Tibial artery (tissue), 4 donors: ENCODE measurements around the gene TAPT1.

Source experiments
- DNase-seq, 2 donors: peaks; one replicate each; pipeline ENCODE4 v3.0.0-alpha.2; 2019
- H3K27ac ChIP-seq, 2 donors: fragments of 200-600 bp; sonication (generic) in 1 of 2; 1 replicate in 1 of 2; 2 replicates in 1 of 2; pipeline ENCODE4 v1.5.1; 2018 to 2019; ENCODE audit warnings: mild to moderate bottlenecking in 1 of 2
- H3K27me3 ChIP-seq, 2 donors: fragments of 200-600 bp; sonication (generic) in 1 of 2; one replicate each; pipeline versions ENCODE4 v1.5.1 to v1.6.0; 2016 to 2019
- H3K36me3 ChIP-seq, 3 donors: fragments of 200-600 bp; sonication (generic) in 2 of 3; one replicate each; pipeline ENCODE4 v1.5.1; 2016 to 2019; ENCODE audit warnings: mild to moderate bottlenecking in 2 of 3
- H3K4me1 ChIP-seq, 4 donors: fragments of 200-600 bp; sonication (generic) in 2 of 4; 1 replicate in 3 of 4; 2 replicates in 1 of 4; pipeline ENCODE4 v1.5.1; 2016 to 2019
- H3K4me3 ChIP-seq, 2 donors: fragments of 200-600 bp; sonication (generic) in 1 of 2; 1 replicate in 1 of 2; 2 replicates in 1 of 2; pipeline ENCODE4 v1.5.1; 2018 to 2019; ENCODE audit warnings: mild to moderate bottlenecking in 2 of 2
- H3K9me3 ChIP-seq, 3 donors: fragments of 200-600 bp; sonication (generic) in 1 of 3; one replicate each; pipeline ENCODE4 v1.5.1; 2016 to 2019
- CTCF ChIP-seq, 2 experiments: fragments of 200-600 bp in 1 of 2; fragments of 450-650 bp in 1 of 2; IDR thresholded peaks; one replicate each; pipeline ENCODE4 v1.5.1; 2017 to 2019; ENCODE audit warnings: antibody characterized with exemption in 2 of 2, mild to moderate bottlenecking in 1 of 2, moderate library complexity in 1 of 2
- intact Hi-C: fragments of 100-400 bp; cut with DNase I; formaldehyde crosslinking; loops from one replicate; pipeline ENCODE4 v1.15.0; 2023; ENCODE audit warnings: low total_unique reads

The TAPT1 gene

GRCh38 chr4:16129336-16129735, 96.9 kb downstream of the TAPT1 start:
- peaks cover 0 to 11% (median 5%) of the 10 kb centered on the region in 4 donors for H3K4me1 ChIP-seq
- no peaks in the 10 kb centered on the region for H3K36me3 ChIP-seq
- DNase-seq: no peak
- no peaks in the 10 kb centered on the region for H3K9me3 ChIP-seq
- H3K27ac ChIP-seq: no peak overlapping the region
- no peak overlapping the region for H3K4me3 ChIP-seq
- intact Hi-C loops: no loop called here
- H3K27me3 ChIP-seq: no peaks in the 10 kb centered on the region
- no peak for TF ChIP-seq CTCF (IDR thresholded peaks at IDR 0.05)

- TF ChIP-seq CTCF (IDR thresholded peaks at IDR 0.05): no peak
- H3K27ac ChIP-seq: no peak overlapping the region
- H3K4me3 ChIP-seq: no peak overlapping the region
- intact Hi-C loops: no loop called here
- H3K9me3 ChIP-seq: no peaks in the 10 kb centered on the region
- no peak for DNase-seq
- no peaks in the 10 kb centered on the region for H3K27me3 ChIP-seq
- H3K4me1 ChIP-seq: peaks cover 0 to 11% (median 5%) of the 10 kb centered on the region in 4 donors
- H3K36me3 ChIP-seq: no peaks in the 10 kb centered on the region
Observed at GRCh38 chr4:16126714-16127113, 99.6 kb downstream of the TAPT1 start.

- intact Hi-C loops: no loop called here
- Histone ChIP-seq H3K4me3 (no peak overlapping the region), H3K36me3 (no peaks in the 10 kb centered on the region), H3K9me3 (no peaks in the 10 kb centered on the region), H3K27ac (no peak overlapping the region), H3K4me1 (peaks cover 0 to 11% (median 5%) of the 10 kb centered on the region in 4 donors), H3K27me3 (no peaks in the 10 kb centered on the region)
- TF ChIP-seq CTCF (IDR thresholded peaks at IDR 0.05): no peak
- no peak for DNase-seq
Observed at GRCh38 chr4:16125571-16126445, 100.5 kb downstream of the TAPT1 start.

- Histone ChIP-seq H3K36me3 (no peaks in the 10 kb centered on the region), H3K27me3 (no peaks in the 10 kb centered on the region), H3K4me3 (no peak overlapping the region), H3K9me3 (no peaks in the 10 kb centered on the region), H3K27ac (no peak overlapping the region), H3K4me1 (peaks cover 0 to 11% (median 5%) of the 10 kb centered on the region in 4 donors)
- no peak for DNase-seq
- intact Hi-C loops: no loop called here
- no peak for TF ChIP-seq CTCF (IDR thresholded peaks at IDR 0.05)
Observed at GRCh38 chr4:16124232-16124631, 102.0 kb downstream of the TAPT1 start.

GRCh38 chr4:16123356-16124084, 102.8 kb downstream of the TAPT1 start:
- H3K36me3 ChIP-seq: no peaks in the 10 kb centered on the region
- H3K27me3 ChIP-seq: no peaks in the 10 kb centered on the region
- no peaks in the 10 kb centered on the region for H3K9me3 ChIP-seq
- no peak overlapping the region for H3K4me3 ChIP-seq
- DNase-seq: no peak
- H3K27ac ChIP-seq: no peak overlapping the region
- intact Hi-C loops: no loop called here
- TF ChIP-seq CTCF (IDR thresholded peaks at IDR 0.05): no peak
- H3K4me1 ChIP-seq: peaks cover 0 to 11% (median 5%) of the 10 kb centered on the region in 4 donors
